BJ (cell line): ENCODE results near the gene C11orf52. TPM values are rescaled to one million over a fixed set of nuclear protein-coding genes. Genes with fewer than 3 reads are reported as not detected.

Experiments used
- CTCF ChIA-PET: fragments of 350-600 bp; formaldehyde crosslinking; extraction: SDS; loops from one replicate; lab custom pipeline; 2021; ENCODE audit warnings: antibody characterized with exemption, inconsistent platforms; lab: Yijun Ruan, JAX
- POLR2A ChIA-PET: fragments of 300-600 bp; sonication (Branson Sonifier 250); formaldehyde crosslinking; extraction: SDS; loops from one replicate; lab custom pipeline; 2021; ENCODE audit warnings: antibody characterized with exemption; lab: Charles Lee
- DNase-seq: peaks from one replicate; pipeline ENCODE4 v3.0.0-alpha.2; 2011; ENCODE audit warnings: low read depth
- H3K27me3 ChIP-seq: 2 replicates; pipeline ENCODE4 v1.6.0; 2011; ENCODE audit warnings: low read length; ENCODE audit not compliant: control insufficient read depth, insufficient read depth
- H3K36me3 ChIP-seq: 2 replicates; pipeline ENCODE4 v1.5.1; 2011; ENCODE audit warnings: low read length; ENCODE audit not compliant: control insufficient read depth, insufficient read depth
- H3K4me3 ChIP-seq: 2 replicates; pipeline ENCODE4 v1.5.1; 2011; ENCODE audit warnings: low read depth, mild to moderate bottlenecking, control low read depth, low read length
- polyA minus RNA-seq: library from RNA; depleted of rRNA, polyadenylated mRNA; stranded (reverse); fragments of >200 nt; gene quantifications from 2 replicates; pipeline ENCODE4 v1.2.3, GENCODE V29; 2011; rRNA and poly(A)+ RNA removed
- polyA plus RNA-seq: library from polyadenylated mRNA; depleted of rRNA; stranded (reverse); fragments of >200 nt; gene quantifications from 2 replicates; pipeline ENCODE4 v1.2.3, GENCODE V29; 2011; rRNA removed
- TF ChIP-seq, protein P1 (sequence below): IDR thresholded peaks from 2 replicates; pipeline ENCODE4 v1.5.1; 2011; ENCODE audit warnings: low read depth, mild to moderate bottlenecking, control low read depth, inconsistent platforms, low read length, moderate library complexity; ENCODE audit not compliant: insufficient read depth

Gene C11orf52, protein sequence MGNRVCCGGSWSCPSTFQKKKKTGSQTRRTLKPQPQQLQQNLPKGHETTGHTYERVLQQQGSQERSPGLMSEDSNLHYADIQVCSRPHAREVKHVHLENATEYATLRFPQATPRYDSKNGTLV
- polyA plus RNA-seq (2.7 and 2.9 TPM in 2 replicates), polyA minus RNA-seq (1.6 and 1.8 TPM in 2 replicates)

DNA sequence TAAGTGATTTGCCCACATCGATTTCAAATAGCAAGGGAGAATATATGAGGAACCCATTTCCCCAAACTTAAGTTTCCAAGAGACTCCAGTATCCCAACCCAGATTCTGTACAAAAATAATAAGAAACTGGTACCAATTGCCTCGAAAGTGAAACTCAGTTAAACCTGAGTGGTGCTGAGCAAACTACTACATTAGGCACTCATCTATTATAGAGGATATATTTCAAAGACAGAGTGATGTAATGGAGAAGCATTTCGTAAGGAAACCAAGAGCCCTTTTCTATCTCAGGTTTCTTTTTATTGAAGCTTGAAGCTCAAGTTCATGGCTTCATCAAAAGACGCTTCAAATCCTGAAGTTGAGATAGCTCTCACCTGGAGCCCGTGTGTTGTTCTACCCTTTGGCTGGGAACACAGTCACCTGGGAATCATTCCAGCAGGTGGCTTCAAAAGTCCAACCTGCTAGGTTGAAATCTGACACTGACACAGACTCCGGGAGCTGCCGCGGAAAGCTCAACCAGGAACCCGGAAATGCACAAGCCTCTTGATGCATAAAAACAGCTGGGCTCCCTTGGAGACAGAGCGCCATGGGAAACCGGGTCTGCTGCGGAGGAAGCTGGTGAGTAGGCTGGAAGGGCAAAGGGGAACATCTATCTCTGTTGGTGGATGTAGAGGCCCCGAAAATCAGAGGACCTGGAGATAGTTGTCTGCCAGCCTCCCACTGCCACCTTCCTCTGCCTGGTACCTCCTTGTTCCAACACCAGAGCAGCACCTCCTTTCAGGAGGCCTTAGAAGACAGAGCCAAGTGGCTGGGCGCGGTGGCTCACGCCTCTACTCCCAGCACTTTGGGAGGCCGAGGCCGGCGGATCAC is at the start of gene C11orf52:
TSS of gene C11orf52 (plus strand) at position 524 of the 867 bp plus-strand sequence. CDS start at position 584, 60 bp downstream.
- no peak for DNase-seq
- CTCF ChIA-PET: interaction anchor here (0.9 to 1.2 kb wide), 3 partner anchors 13 to 79 kb away, joined by 3 to 4 read pairs (median 4); no protein-coding TSS in a partner anchor
- Histone ChIP-seq H3K4me3 (no peak within 1 kb of the TSS), H3K36me3 (no peaks in the 10 kb centered on the region), H3K27me3 (no peaks in the 10 kb centered on the region)
- TF ChIP-seq, protein P1, sequence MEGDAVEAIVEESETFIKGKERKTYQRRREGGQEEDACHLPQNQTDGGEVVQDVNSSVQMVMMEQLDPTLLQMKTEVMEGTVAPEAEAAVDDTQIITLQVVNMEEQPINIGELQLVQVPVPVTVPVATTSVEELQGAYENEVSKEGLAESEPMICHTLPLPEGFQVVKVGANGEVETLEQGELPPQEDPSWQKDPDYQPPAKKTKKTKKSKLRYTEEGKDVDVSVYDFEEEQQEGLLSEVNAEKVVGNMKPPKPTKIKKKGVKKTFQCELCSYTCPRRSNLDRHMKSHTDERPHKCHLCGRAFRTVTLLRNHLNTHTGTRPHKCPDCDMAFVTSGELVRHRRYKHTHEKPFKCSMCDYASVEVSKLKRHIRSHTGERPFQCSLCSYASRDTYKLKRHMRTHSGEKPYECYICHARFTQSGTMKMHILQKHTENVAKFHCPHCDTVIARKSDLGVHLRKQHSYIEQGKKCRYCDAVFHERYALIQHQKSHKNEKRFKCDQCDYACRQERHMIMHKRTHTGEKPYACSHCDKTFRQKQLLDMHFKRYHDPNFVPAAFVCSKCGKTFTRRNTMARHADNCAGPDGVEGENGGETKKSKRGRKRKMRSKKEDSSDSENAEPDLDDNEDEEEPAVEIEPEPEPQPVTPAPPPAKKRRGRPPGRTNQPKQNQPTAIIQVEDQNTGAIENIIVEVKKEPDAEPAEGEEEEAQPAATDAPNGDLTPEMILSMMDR: no peak
- POLR2A ChIA-PET: no interaction called here

DNA sequence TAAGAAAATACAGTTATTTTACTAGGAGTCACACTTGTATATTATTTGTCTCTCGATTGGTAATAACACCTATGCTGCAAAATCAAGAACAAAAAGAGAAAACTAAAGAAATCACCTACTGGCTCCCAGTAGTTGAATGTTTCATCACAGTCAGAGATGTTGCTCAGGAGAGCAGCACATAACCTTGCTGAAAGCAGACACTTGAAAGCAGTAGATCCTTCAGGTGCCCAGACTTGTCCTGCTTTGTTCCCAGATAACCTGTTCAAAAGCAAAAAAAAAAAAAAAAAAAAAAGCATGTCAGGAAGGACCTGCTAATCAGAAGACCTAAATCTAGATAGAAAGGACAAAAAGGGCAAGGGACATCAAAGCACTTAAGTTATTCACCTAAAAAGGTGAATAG is 48.6 kb upstream of the C11orf52 start:
- ChIA-PET POLR2A (no interaction called here), CTCF (interaction anchor here (0.6 to 2.2 kb wide), 11 partner anchors 9 to 265 kb away, joined by 3 to 9 read pairs (median 4); partner anchors contain the start of gene CFAP68)

DNA sequence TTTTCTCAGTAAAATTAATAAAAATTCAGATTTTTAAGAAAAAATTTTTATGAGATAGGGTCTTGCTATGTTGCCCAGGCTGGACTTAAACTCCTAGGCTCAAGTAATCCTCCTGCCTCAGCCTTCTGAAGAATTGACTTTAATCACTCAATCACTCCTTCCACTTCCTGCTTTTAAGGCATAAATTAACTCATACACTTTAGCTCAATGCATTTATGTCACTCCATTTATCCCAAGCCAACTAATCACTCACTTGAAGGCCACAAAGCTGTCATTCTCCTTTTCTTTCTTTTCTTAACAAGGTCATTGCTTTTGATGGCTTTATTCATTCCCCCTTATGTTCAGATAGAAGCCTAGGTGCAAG is 48.2 kb upstream of the C11orf52 start:
- Histone ChIP-seq H3K36me3 (peaks cover 3% of the 10 kb centered on the region), H3K27me3 (no peaks in the 10 kb centered on the region), H3K4me3 (peak overlapping the region; percentile 85)
- no peak for DNase-seq
- ChIA-PET CTCF (interaction anchor here (0.6 to 2.2 kb wide), 15 partner anchors 9 to 266 kb away, joined by 3 to 11 read pairs (median 4); partner anchors contain the start of gene CFAP68), POLR2A (no interaction called here)
- TF ChIP-seq, protein P1: no peak

More for the DNA sequence above, 48.6 kb upstream of the C11orf52 start:
- no peak for DNase-seq
- Histone ChIP-seq H3K27me3 (no peaks in the 10 kb centered on the region), H3K36me3 (peaks cover 3% of the 10 kb centered on the region), H3K4me3 (no peak overlapping the region)
- TF ChIP-seq, protein P1: no peak

DNA sequence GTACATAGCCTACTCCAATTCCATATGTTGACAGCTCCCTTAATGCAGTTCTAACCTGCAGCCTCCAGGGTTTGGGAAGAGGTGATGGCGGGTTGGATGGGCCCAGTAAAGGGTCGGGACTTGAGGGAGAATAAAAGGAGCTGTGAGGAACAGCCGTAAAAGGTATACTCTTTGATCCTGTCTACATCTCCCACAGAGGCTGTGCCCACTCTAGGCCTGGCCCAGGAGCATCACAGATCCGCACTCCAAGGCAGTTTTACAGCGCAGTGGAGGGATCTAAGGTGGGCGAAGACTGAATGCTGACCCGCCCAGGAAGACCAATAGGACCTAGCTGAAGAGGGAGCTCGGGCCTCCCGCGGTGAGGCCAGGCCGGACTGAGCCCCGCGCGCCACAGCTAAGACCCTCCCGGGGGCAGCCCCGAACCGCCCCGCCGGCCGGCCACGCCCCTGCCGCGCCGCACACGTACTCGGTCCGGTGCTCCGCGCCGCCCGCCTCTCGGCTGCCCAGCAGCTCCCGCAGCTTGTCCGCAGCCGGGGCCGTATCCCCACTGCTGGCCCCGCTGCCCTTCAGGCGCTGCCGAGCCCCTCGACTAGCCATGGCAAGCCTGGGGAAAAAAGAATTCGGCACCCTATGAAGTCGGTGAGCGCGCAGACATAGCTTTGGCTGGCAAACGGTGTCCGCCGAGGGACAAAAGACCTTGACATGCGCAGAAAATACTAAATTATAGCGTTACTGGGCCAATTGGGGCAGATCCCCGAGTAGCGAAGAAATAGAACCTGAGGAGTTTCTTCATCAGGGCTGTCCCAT is 47.6 kb upstream of the C11orf52 start, which contains the start of gene ALG9:
TSS of gene ALG9 (minus strand) at position 696 of the 807 bp plus-strand sequence. CDS start at position 597, 99 bp downstream.
- peak within 1 kb of the TSS; percentile 85 for H3K4me3 ChIP-seq
- no peaks in the 10 kb centered on the region for H3K27me3 ChIP-seq
- ChIA-PET POLR2A (no interaction called here), CTCF (interaction anchor here (0.6 to 2.2 kb wide), 19 partner anchors 9 to 266 kb away, joined by 3 to 11 read pairs (median 4); partner anchors contain the start of gene CFAP68)
- TF ChIP-seq, protein P1: peak; percentile 49
- no peak for DNase-seq
- peaks cover 3% of the 10 kb centered on the region for H3K36me3 ChIP-seq
